Pons (tissue), 1 donor: ENCODE results near the gene DCDC2C.

Experiments
- DNase-seq: peaks from one replicate; pipeline ENCODE4 v3.0.0-alpha.2; 2016; ENCODE audit warnings: low spot score

DCDC2C gene

DNA sequence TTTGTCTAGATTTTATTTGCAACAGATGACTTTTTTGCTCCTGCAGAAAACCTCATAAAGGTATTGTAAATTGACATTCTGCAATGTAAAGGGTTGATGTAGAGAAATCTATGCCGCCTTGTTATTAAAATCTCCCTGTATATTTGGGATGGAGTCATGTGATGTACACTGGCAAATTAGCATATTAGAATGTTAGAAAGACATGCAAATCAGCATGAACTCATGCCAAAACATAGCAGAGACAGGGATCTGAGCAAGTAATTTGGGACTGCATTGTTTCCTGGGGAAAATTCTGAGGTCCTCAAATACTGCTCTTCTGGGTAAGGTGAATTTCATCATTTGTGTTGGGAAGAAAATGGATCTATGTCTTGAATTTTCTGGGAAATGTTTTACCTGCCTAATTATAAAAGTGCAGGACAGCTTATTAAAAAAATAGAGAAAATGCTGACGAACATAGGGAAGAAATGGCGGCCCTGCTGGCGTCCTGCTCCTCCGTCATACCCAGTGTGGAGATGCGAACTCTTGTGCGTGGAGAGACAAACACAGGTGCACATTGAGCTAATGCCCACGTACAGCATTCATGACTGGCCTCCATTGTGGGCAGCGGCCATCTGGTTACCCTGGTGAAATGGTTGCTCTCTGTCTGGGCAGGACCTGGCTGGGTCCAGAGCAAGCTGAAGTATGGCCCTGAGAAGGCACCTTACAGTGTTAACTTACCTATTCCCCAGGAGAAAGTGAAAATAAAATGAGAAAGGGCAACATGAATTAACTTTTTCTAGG is 29.1 kb upstream of the DCDC2C start:
- no peak for DNase-seq

DNA sequence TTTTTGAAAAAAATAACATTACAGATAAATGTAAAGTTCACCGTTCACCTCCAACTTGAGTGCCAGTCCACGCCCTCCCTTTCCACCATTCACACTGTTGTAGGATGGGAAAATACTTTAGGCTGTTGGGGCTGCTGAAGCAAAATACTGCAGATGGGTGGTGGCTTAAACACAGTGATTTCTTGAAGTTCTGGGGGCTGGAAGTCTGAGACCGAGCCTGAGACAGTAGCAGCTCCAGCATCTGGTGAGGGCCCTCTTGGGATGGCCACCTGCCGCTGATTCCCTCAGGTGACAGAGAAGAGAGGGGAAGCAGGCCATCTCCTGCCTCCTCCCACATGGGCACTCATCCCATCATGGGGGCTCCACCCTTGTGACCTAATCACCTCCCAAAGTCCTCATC is 27.7 kb upstream of the DCDC2C start:
- no peak for DNase-seq

DNA sequence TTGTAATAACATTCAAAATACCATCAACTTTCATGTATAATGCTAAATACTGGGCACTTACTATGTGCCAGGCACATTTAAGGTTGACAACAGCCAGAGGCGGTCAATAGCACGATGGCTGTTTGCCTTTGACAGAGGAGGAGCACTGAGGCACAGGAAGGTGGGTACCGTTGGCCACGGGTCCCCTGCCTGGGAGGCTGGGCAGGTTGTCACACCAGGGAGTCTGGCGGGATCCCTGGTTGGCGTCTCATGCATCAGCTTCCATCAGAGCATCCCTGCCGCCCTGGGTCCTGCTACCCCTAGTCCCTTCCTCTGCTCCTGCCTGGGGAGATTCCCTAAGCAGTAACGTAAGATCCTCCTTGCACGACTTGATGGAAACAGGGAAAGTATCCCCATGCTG is 25.9 kb upstream of the DCDC2C start:
- DNase-seq, result no peak

DNA sequence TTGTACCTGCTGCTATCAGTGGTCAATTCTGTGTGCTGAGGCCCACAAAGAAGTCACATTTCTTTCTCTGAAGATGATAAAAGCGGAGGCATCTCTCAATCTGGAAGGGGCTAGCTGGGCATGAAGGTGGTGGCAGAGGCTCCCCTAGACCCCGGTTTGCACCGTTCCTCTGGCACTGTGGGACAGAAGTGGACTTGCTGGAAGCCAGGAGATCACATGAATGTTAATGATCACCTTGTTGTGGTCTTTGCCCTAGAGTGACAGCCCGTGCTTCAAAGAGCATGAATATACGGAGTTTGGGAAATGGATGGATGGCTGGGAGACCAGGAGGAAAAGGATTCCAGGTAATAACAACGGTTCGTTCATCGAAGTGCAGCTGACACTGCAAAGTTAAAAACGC is 25.2 kb upstream of the DCDC2C start:
- DNase-seq, result no peak

DNA sequence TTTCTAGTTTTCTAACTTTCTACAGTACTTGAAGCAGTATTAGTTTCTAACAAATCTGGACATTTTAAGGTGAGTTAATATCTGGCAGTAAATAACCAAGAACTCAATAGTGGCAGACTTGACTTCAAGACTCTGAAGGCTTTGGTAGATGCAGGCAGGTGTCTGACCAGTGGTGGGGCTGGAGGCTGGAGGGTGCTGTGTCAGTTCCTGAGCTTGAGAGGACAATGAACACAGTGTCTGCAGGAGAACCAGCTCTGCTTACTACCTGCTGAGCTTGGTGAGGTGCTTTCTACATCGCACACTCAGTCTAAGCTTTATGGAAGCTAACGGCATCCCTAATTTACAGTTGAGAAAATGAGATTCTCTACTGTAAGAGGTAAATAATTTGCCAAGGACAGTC is 24.2 kb upstream of the DCDC2C start:
- DNase-seq, result no peak

DNA sequence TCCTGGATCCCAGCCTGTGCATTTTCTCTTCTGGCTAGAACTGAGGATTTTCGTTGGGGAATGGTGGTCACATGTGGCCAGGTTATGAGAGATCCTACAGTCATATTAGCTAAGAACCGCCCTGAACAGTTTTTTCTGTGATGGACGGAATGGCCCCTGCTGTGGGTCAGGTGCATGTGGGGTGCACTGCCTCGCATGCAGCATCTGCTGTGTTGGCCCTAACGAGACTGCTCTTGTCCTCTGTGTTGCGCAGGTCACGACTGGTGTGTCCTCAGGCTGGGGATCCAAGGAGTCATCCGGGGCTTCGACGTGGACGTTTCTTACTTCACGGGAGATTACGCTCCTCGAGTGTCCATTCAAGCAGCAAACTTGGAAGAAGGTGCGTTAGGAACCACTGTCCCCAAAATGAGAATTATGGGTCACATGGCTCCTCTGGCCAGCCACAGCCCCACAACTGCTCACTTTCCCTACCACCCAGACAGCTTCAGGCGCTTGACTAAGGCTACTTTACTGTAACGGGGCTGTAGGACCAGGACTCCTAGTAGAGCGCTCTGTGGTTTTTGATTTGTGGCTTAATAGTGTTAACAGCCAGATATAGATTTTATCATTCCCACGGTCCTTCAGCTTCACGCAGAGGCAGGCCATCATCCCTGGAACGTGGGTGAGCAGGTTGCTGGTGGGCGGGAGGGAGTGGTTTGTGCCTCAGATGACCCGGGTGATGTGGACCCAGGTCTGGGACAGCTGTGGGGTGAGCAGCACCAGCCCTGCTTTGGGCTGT is 23.6 kb upstream of the DCDC2C start:
- no peak for DNase-seq

DNA sequence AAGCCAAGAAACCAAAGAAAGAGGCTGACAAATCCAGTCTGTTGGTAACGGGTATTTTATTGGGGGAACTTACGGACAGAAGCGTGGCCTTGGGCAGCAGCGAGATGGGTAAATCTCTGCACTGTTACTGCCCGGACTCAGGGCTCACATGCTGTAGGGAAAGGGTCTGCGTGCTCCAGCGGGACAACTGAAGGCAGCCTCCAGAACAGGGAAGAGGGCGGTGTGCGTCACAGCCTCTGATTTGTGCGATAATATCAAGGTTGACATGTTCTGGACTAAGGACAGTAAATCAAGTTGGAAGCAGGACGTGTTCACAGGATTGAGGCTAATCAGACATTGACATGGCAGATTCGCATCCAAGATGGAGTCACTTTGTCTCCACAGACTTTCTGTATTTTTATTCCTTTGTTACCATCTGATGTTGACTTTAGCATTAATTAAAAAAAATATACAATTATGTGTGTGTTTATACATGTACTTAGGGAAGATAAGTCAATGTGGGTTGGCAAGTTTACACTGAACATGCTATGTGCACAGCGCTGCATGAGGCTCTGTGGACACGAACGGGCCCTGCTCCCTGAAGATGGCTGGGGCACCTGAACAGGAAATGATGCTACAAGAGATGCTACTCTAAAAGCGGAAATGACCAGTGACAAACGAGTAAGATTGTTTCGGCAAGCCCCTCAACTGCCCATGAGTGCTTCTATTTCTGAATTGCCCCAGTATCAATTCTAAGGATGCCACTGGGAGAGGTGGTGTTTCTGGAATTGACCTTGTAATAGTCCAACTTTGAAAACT is 22.6 kb upstream of the DCDC2C start:
- no peak for DNase-seq

DNA sequence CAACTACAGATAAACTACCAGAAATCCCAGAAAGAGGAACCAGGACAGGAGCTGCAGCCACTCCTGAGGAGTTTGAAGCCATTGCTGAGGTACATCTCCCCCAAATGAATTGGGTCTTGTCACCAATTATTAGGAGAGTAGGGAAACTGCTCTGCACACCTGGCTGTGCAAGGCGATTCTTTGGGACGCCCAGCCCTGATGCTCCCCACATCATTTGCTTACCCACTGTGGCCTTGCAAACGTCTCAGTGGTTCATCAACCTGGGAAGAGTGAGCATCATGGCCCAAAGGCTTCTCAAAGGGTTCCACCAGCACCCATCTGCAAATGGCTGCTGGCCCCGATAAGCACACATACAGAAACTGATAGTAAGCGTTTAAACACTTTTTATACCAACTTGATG is 21.8 kb upstream of the DCDC2C start:
- no peak for DNase-seq

DNA sequence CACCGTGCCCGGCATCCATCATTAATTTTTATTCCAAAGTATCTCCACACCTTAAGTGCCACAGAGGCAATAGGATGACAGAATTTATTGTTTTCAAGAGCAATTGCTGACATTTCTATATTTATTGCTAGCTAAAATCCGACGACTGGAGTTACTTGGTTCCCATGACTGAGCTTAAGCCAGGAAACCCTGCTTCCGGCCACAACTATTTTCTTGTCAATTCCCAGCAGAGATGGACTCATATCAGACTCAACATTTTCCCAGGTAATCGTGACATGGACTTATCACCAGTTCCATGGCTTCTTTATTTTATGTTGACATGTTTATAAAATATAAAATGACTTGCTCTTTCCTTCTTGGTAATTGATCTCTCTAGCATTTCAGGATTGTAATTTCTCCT is 20.6 kb upstream of the DCDC2C start:
- no peak for DNase-seq

DNA sequence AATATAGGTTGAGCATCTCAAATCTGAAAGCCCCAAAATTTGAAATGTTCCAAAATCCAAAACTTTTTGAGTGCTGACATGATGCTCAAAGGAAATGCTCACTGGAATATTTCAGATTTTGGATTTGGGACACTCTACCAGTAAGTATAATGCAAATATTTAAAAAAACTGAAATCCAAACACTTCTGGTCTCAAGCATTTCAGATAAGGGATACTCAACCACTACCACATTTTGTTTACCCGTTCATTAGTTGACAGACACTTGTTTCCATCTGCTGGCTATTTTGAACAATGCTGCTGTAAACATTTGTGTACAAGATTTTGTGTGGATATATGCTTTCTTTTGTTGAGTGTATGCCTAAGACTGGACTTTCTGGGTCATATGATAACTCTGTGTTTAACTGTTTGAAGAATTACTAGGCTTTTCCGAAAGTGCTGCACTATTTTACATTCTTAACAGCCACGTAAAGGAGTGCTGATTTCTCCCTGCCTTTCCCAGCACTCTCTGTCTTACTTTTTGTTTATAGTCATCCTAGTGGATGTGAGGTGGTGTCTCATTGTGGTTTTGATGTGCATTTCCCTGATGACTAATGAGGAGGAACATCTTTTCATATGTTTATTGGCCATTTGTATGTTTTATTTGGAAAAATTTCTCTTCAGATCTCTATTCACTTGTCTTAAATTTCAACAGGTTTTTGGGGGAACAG is 19.5 kb upstream of the DCDC2C start:
- no peak for DNase-seq

DNA sequence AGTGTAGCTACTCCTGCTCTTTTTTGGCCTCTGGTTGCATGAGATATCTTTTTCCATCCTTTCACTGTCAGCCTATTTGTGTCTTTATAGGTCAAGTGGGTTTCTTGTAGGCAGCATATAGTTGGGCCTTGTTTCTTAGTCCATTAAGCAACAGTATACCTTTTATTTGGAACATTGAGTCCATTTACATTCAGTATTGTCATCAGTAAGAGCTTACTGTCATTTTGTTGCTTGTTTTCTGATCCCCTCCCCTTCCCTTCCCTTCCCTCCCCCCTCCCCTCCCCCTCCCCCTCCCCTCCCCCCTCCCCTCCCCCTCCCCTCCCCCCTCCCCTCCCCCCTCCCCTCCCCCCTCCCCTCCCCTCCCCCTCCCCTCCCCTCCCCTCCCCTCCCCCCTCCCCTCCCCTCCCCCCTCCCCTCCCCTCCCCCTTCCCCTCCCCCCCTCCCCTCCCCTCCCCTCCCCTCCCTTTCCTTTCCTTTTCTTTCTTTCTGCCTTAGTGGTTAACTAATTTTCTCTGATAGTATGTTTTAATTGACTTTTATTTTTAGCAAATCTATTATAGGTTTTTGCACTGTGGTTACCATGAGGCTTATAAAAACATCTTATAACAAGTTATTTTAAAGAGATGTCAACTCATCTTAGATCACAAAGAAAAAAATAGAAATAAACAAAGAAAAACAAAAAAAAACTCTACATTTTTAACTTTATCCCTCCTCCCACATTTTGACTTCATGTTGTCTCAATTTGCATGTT is 13.2 kb upstream of the DCDC2C start:
- DNase-seq, result no peak

DNA sequence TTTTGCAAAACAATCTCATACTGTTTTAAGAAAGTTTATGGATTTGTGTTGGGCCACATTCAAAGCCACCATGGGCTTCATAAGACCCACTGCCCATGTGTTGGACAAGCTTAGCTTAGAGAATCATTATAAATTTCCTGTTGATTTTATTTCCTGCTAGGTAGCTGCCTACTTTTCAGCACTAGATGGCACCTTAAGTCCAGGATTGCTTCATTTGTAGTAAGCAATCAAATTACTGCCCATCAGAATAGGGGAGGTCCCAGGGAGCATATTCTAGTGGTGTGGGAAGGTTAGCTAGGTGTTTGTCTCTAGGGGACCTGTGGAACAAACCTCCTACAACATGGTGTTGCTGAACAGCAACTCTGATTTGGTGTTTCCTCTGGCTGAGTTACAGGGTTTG is 11.0 kb upstream of the DCDC2C start:
- DNase-seq, result no peak

DNA sequence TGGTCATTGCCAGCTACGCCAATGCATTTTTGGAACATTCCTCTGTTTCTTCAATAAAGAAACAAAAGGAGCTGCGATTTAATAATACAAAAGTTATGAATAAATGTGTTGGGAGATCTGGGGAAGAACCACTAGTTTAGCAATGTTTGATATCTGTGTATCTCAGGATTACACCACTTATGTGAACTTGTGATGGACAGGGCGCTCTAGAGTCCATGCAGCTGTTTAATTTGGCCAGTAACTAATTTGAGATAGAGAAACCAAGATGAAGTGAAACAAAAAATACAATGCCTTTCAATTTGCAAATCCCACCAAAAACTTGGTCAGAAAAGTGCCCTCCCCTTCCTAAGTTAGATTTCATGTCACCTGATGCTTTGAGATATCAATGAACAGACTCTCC is 6.8 kb upstream of the DCDC2C start:
- no peak for DNase-seq

DNA sequence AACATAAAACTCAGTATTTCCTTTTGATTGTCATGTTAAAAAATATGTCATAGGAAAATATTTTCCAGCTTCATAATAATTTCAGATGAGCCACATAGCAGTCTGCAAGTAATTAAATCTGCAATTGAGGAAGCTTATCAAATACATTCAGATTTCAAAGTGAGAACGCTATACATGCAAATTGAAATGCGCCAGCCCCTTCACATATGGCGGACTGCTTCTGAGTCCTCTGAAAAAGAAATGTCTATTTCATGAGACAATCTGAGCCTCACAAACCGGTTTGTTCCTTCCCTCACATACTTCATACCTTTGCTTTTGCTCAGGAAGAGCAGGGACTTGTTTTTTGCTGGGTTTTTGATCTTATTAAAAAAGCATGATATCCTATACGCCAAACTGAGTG is 2.3 kb upstream of the DCDC2C start:
- no peak for DNase-seq

DNA sequence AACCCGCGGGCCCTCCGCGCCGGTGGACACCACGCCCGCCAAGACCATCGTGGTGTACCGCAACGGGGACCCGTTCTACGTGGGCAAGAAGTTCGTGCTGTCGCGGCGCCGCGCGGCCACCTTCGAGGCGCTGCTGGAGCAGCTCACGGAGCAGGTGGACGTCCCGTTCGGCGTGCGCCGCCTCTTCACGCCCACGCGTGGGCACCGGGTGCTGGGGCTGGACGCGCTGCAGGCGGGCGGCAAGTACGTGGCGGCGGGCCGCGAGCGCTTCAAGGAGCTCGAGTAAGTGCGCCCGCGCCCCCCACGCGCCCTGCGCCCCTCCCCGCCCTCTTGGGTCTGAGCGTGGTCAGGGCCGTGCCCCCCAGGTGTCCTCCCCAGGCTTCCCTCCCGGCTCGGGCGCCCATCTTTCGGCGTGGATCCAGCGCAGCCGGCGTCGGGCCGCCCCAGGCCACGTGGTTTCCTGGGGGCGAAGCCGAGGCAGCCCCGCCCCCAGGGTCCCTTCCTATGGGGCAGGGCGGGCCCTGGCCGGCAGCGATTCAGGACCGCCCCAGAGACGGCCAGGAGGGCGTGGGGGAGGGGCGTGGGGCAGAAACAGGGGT is 481 bp downstream of the DCDC2C start:
- no peak for DNase-seq

DNA sequence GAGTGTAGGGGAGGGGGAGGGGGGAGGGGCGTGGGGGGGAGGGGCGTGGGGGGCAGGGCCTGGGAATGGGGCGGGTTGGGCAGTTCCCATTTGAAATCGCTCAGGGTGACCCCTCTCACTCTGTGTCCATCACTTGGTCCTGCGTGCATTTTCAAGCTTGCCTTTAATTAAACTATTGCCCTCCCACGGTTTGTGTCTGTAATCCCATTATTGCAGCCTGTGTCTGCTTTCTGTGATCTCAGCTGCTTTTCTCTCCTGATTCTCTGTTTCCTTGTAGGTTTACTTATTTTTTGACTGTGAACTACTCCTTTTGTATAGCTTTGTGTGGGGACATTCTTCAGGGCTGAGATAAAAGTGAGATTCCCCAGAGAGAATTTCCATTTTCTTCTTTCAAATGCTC is 1.3 kb downstream of the DCDC2C start:
- no peak for DNase-seq

DNA sequence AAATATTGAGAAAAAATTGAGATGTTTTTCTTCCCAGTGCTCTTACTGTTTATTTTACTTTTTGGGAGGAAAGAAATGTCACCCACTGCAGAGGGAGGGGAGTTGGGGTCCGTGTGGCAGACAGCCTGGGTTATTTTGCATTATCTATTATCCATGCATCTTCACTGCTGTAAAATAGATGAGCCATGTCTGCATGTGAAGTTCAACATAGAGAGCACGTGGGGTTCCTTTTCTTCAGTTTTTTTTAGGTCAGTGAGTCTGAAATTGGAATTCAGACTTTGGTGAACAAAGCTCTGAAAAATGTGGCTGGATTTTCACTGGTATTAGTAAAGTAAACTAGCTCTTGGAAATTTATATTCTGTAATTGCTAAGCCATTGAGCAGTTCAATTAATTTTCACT is 2.4 kb downstream of the DCDC2C start:
- no peak for DNase-seq

DNA sequence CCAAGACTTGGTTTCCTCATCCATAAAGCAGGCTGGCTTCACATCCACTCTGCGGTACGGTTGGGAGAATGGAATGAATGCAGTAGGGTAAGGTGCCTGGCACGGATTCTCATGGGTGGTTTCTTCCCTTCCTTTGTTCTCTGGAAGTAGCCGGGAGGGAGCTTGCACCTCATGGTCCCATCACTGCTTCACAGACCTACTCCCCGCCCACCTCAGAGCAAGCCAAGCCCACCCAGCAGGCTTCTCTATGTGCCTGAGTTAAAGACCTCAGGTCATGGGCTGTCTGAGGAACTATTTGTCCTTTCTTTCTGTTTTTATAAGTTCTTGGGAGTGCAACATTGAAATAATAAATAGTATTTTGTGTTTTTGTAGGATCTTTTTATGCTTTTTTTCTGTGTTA is 3.5 kb downstream of the DCDC2C start:
- DNase-seq, result no peak

DNA sequence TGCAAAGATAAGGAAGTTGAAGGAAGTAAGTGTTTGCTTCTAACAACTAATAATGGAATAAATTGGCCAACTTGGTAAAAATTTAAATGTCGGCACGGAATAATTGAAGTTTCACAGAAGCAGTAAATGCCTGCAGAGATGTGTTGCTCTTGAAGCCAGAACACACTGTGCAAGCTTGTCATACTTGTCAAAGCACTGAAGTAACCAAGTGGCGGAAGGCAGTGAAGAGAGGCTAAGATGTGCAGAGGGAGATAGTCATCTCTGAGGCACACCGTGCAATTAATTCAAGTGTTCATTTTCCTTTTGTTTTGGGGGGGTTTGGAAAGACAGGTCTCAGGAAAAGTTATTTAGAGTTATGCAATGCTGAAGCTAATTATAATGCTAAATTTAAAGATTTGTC is 5.2 kb downstream of the DCDC2C start:
- no peak for DNase-seq

DNA sequence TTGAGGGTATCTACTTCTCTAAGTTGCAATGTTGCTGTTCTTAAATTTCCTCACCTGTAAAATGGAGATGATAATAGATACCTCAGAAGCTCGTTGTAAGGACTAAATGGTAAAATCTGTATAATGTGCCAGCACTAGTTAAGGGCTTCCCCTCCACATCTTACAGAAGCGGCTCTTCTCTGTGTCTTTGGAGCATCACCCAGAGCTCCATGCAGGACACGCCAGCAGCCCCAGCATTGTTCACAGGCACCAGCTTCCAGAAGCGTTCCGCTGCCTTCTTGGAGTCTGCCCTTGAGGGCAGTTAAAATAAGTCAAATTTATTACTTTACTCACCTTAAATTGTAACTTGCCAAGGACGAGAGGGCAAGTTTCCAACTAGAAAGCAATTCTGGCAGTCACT is 5.8 kb downstream of the DCDC2C start:
- no peak for DNase-seq

DNA sequence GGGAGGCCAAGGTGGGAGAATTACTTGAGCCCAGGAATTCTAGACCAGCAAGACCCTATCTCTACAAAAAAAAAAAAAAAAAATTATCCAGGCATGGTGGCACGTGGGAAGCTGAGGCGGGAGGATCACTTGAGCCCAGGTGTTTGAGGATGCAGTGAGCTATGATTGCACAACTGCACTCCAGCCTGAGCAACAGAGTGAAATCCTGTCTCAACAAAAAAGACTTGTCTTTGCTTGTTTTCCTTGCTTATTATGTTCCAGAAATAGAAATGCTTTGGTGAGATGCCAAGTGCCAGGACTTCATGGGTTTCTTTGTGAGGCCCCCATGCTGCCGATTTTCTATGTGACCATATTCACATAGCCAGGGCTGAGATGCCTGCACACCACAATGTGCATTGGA is 9.0 kb downstream of the DCDC2C start:
- DNase-seq, result no peak
